ENCODE measurements around the gene EGFR.

- TF ChIP-seq TSHZ2 (CRISPR knock-in tag; IDR thresholded peaks at IDR 0.05) (no peak), ZNF8 (CRISPR knock-in tag; IDR thresholded peaks at IDR 0.05) (no peak), PATZ1 (CRISPR knock-in tag; IDR thresholded peaks at IDR 0.05; ENCODE audit: borderline replicate concordance) (no peak), TCF4 (CRISPR knock-in tag; IDR thresholded peaks at IDR 0.05; ENCODE audit: borderline replicate concordance) (no peak), ZFP3 (CRISPR knock-in tag; IDR thresholded peaks at IDR 0.05) (no peak)
Observed at GRCh38 chr7:55087521-55087961, 68.7 kb downstream of the EGFR start.

Measured in SK-N-SH treated with all-trans-retinoic acid at 6 μM for 48 hours (cell line).